Subcutaneous adipose tissue (tissue), 4 donors: ENCODE results near the gene SYCE1. TPM values are rescaled to one million over a fixed set of nuclear protein-coding genes. Genes with fewer than 3 reads are reported as not detected.

Experiments used
- CTCF ChIP-seq: fragments of 450-650 bp; IDR thresholded peaks from one replicate; pipeline ENCODE4 v1.5.1; 2016; ENCODE audit warnings: low read depth, mild to moderate bottlenecking, control low read depth, antibody characterized with exemption, moderate library complexity
- total RNA-seq, 4 donors: library from RNA; depleted of rRNA; stranded (reverse); fragments of >200 nt; gene quantifications; one replicate each; pipeline ENCODE4 v1.1.0, GENCODE V29; 2016

SYCE1 gene
- total RNA-seq, 4 donors from 2014 or later: 1.1 to 13.2 TPM; not detected in 2

GRCh38 chr10:133525444-133525843 is 39.9 kb downstream of the SYCE1 start:
- TF ChIP-seq CTCF: no peak

- TF ChIP-seq CTCF: no peak
Observed at GRCh38 chr10:133523631-133524203, 41.7 kb downstream of the SYCE1 start.

GRCh38 chr10:133520193-133520738 is 45.1 kb downstream of the SYCE1 start:
- TF ChIP-seq CTCF: no peak

GRCh38 chr10:133516057-133516456 is 49.3 kb downstream of the SYCE1 start:
- no peak for TF ChIP-seq CTCF

- TF ChIP-seq CTCF: no peak
Observed at GRCh38 chr10:133515471-133515870, 49.9 kb downstream of the SYCE1 start.

- TF ChIP-seq CTCF: no peak
Observed at GRCh38 chr10:133511907-133512528, 53.4 kb downstream of the SYCE1 start.

- TF ChIP-seq CTCF: no peak
Observed at GRCh38 chr10:133511408-133511807, 54.0 kb downstream of the SYCE1 start.
